ENCODE results near the gene RXRA.
"Not testable (repeated sequence)": the region's sequence is repeated elsewhere in the genome, so short reads cannot be mapped to it uniquely, and the experiment has no call there.

RXRA gene

DNA sequence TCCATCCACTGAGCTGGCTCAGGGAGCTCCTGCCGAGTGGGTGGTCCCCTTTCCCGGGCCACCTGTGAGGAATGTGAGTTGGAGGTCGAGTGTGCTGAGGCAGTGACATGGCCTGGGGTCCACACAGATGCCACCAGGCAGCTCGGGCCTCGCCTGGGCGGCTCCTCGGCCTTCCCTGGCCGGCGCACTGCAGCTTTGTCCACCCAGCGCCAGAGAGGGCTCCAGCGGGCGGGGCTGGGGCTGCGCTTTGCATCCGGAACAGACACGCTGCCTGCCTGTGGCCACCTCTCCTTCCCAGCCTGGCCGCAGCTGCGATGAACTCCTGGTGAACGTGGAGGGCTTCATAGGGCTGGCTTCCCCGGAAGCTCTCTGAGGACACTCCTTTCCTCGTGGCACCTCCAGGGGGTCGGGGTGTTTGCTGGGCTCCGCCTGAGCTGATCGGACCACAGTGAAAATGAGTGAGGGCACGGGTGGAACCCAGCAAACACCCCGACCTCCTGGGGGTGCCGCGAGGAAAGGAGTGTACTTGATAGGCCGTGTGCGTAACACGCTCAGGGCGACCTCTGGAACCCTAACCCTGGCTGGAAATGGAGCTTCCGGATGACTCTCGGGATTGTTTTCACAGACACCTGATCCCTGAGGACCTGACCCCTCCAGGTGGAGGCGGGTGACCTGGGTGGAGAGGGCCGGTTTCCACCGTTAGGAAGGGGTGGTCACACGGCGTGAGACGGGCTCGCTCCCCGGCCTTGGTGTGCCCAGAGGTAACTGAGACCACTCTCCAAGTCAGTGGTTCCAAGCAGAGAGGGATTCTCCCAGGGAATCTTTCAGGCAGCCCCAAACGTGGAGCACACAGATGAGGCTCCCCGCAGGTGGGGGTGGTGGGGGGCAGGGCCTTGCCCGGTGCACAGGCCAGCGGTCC lies 31.8 kb upstream of the RXRA start:
- no peak for FAIRE-seq

DNA sequence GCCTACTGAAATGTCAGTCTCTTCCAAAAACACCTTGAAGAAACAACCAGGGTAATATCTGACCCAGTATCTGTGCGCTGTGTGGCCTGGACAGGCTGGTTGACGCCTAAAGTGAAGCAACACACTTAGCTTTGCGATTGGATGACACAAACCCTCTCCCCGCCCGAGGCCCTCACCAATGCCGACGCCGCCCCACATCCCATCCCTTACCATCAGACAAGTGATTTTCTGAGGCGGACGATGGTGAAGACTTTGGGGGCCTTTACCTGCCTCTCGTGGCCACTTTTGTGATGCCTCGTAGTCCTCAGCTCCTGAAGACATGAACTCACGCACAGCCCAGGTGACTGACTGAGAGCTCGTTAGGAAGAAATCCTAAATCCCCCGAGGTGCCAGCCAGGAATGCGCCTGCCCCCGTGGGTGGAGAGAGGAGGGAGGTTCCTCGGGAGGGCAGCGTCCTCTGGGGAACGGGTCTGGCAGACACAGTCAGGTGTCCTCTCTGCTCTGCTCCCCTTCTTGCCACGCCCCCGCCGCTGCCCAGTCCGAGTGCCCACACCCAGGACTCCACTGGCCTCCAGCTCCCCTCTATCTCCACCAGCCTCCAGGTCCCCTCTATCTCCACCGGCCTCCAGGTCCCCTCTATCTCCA lies 31.0 kb upstream of the RXRA start:
- no peak for FAIRE-seq

DNA sequence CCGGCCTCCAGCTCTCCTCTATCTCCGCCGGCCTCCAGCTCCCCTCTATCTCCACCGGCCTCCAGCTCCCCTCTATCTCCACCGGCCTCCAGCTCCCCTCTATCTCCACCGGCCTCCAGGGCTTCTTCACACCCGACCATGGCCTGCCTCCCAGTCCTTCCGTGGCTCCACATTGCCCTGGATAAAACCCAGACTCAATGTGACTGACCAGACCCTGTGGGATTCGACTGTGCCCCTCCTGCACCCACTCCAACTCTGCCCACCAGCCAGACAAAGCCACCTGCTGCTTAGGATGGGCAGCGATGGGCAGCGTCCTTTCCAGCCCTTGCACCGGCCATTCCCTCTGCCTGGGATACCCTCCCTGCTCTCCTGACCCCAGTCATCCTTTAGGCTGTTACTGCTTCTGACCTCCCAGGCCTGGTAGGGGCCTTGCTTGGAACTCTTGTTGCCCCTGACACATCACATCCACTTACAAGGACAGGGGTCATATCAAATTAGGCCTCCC lies 30.5 kb upstream of the RXRA start:
- FAIRE-seq = no peak

DNA sequence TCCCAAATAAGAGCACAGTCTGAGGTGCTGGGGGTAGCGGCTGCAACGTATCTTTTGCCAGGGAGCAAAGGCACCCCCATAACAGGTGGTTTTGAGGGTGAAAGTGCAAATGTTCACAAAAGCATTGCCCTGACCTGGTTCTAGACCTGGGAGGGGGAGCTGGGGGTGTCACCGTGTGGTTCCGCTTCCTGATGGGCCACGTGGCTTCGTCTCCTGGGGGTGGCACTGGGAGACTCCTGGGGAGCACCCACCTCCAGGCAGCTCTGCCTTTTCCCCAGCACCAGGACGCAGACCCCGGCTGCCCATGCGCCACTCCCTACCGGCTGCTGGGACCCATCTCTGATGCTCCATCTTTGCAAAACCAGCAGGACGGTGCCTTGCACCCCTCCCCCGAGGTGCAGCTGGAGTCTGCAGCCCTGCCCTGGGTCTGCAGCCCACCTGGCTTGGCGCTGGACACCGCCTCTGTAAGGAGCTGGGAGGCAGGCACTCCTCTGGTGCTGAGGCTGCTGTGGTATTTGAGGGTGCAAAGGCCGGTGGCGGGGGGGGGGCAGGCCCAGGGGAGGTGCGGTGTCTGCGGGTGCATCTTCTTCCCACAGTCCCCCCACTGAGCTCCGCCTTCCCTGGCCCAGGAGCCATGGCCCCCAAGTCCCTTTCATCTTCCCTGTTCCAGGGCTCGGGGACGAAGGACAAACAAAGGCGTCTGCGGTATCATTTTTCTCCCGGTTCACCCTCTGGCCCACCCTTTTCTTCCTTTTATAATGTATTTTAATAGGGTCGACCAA lies 29.8 kb upstream of the RXRA start:
- no peak for FAIRE-seq

DNA sequence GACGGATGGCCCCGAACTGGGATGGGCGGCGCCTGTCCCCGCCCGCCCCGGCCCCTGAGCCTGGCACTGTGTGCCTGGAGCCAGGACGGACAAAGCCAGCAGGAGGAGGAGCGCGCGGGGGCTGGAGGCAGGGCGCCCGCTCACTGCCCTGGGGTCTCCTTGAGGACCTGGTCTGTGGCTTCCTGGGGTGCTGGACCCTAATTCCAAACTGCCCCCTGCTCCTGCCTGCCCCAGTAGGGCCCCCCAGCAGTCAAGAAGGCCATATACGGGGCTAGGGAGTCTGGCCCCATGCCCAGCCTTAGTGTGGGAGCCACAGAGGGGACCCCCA lies 29.2 kb upstream of the RXRA start:
- no peak for FAIRE-seq

DNA sequence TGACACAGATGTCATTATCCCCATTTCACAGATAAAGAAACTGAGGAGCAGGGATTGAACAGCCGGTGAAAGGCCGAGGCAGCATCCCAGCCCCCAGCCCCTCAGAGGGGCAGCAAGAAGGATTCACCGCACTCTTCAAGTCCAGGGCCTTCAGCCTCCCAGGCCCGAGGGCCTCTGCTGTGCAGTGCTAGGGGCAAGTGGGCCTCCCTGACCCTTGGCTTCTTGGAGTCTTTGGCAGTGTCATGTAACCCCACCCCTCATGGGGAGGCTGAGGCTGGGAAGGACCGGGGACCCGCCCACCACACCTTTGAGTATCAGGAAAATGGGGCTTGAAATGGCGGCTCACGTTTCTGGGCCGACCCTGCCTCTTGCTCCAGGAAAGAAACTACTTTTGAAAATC lies 28.7 kb upstream of the RXRA start:
- no peak for FAIRE-seq

DNA sequence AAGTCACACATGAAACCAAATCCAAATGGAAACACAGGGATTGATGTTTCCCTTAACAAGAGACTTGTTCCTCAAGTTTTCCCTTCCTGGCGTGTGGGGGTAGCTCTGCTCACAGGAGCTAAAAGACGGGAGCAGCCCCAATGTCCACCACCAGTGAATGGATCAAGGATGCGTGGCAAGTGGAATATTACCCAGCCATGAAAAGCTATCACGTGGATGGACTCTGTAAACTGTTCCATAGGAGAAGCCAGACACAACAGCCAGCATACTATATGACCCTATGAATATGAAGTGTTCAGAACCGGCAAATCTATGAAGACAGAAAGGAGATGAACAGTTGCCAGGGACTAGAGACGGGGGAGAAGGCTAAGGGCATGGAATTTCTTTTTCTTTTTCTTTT lies 28.3 kb upstream of the RXRA start:
- FAIRE-seq = no peak

DNA sequence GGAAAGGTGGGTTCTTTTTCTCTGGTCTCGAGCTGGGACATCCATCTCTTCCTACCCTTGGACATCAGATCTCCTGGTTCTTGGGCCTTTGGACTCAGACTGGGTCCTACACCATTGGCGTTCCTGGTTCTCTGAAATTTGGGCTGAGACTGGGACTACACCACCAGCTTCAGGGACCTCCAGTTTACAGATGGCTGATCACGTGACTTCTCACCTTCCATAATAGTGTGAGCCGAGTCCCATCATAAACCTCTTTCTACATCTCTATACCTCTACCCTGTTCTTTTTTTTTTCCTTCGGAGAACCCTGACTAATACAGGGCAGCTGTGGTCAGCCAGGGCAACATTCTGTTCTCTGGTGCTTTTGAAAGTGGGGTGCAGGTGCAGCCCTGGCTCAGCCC lies 27.2 kb upstream of the RXRA start:
- FAIRE-seq = no peak

DNA sequence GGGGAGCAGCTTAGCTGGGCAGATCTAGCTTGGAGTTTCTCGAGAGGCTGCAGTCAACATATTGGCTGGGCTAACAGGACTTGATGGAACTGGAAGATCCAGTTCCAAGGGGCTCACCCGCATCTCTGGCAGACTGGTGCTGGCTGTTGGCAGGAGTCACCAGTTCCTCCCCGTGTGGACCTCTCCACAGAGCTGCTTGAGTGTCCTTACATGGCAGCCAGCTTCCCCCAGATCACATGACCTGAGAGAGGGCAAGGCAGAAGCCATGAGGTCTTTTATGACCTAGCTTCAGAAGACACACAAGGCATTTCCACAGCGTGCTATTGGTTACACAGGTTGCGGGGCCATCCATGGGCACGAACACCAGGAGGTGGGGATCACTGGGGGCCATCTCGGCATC lies 26.4 kb upstream of the RXRA start:
- no peak for FAIRE-seq

DNA sequence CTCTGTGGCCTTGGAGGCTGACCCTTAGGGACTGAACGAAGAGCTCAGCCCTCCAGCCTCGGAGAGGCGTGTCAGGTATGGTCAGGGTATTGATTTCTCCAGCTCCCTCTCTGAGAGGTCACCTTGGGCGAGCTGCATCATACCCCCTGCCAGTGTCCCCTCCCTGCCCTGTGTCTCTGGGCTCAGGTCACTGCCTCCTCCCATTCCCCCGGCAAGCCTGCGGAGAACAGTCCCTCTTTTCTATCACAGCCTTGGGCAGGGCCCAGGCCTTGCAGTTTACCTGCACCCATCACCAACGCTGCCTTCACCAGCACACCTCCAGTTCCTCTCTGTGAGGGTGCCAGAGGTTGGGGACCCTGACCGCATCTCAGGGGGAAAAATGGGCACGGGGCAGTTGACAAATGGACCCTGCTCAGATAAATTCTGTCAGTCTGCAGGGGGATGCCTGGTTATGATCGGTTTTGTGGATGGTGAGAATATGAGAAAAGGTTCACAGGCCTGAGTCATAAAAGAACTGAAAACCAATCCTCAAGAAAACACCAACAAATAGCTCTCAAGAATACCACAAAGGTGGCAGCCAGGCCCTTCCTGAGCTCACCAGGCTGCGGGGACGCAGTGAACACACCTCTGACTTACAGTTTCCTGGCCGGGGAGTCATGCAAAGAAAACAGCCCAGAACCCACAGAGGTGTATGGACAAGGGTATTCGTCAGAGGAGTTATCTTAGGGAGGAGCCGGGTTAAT lies 24.7 kb upstream of the RXRA start:
- FAIRE-seq = no peak

DNA sequence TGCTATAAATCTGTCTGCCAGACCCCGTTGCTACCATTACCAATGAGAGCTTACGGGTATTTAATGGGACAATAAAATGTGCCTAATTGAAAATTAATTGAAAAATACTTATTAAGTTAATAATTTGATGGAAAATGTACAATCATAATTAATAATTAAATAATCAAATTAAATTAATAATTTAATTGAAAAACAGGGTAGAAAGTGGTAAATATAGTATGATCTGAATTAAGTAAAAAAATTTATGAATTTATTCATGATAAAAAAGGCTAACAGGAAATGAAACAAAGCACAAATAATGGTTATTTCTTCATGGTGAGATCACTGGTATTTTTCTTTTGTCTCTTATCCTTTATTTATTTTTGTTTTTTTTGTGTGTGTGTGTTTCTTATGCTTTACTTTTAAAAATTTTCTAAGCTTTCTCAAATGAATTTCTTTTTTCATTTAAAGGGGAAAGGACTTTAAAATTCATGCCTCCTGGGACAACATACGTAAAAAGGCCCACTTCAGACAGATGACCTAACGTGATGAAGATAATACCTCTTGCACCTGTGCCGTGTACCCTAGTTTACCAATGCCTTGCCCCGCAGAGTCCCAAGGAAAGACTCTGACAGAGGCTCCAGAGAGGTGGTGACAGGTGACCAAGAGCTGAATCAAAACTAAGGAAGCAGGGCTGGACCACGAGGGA lies 24.0 kb upstream of the RXRA start:
- peak; percentile 45 for FAIRE-seq

DNA sequence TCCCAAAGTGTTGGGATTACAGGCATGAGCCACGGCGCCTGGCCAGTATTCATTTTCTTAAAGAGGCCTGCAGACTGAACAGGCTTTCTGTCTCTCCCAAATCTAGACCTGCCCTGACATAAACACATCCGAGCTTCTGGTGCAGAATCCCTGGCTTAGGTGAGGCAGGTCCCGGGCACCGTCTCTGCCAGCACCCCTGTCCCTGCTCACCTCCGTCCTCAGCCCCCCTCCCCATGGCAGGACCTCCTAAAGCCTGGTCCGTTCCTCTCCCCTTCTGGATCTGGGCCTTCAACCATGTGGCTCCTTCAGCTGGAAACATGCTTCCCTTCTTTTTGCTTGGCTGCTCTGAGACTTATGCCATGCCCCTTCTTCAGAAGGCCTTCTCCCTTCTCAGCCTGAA lies 22.7 kb upstream of the RXRA start:
- FAIRE-seq = no peak

DNA sequence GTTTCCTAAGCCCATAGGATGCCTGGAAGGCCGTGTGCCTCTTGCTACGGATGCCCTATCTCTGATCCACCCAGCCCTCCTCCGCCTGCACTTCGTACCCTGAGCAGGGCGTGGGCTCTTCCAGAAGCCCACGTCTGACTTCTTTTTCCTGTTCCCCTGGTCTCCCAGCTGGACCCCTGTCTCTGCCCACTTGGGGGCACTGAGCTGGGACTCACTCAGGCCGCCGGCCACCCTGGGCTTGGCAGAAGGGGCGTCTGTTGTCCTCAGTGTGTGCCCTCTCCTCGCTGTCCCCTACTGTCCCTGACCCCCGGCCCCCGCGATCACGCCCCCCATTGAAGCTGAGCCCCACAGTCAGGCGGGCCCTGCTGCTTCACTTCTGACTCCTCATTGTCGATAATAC lies 22.0 kb upstream of the RXRA start:
- FAIRE-seq = no peak

DNA sequence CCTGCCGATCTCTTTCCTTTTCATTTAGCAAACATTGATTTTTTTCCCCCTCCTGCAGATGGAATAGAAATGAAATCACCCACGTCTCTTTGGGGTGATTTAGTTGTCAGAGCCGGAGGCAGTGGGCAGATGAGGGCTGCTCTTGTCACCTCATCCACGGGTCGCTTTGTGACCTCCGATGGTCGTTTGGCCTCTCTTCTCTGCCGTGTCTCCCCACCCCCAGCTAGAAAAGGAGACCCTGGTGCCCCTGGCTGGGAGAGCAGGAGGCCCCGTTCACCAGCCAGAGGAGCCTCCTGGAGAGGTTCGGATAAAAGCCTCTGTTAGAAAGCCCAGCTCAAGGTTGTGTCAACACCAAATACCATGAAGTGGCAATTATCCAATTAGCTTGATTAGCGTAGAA lies 21.6 kb upstream of the RXRA start:
- FAIRE-seq = no peak

DNA sequence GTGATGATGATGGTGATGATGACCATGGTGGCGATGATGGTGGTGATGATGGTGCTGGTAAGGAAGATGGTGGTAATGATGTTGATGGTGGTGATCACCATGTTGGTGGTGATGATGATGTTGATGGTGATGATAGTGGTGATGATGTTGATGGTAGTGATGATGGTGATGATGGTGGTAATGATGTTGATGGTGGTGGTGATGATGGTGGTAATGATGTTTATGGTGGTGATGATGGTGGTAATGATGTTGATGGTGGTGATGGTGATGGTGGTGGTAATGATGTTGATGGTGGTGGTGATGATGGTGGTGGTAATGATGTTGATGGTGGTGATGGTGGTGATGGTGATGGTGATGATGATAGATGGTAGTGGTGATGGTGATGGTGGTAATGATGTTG lies 20.7 kb upstream of the RXRA start:
- no peak for FAIRE-seq

DNA sequence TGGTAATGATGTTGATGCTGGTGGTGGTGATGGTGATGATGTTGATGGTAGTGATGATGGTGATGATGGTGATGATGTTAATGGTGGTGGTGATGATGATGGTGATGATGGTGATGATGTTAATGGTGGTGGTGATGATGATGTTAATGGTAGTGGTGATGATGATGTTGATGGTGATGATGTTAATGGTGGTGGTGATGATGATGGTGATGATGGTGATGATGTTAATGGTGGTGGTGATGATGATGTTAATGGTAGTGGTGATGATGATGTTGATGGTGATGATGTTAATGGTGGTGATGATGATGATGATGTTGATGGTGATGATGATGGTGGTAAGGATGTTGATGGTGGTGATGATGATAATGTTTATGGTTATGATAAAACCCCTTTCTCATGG lies 20.2 kb upstream of the RXRA start:
- FAIRE-seq = not testable (repeated sequence)

DNA sequence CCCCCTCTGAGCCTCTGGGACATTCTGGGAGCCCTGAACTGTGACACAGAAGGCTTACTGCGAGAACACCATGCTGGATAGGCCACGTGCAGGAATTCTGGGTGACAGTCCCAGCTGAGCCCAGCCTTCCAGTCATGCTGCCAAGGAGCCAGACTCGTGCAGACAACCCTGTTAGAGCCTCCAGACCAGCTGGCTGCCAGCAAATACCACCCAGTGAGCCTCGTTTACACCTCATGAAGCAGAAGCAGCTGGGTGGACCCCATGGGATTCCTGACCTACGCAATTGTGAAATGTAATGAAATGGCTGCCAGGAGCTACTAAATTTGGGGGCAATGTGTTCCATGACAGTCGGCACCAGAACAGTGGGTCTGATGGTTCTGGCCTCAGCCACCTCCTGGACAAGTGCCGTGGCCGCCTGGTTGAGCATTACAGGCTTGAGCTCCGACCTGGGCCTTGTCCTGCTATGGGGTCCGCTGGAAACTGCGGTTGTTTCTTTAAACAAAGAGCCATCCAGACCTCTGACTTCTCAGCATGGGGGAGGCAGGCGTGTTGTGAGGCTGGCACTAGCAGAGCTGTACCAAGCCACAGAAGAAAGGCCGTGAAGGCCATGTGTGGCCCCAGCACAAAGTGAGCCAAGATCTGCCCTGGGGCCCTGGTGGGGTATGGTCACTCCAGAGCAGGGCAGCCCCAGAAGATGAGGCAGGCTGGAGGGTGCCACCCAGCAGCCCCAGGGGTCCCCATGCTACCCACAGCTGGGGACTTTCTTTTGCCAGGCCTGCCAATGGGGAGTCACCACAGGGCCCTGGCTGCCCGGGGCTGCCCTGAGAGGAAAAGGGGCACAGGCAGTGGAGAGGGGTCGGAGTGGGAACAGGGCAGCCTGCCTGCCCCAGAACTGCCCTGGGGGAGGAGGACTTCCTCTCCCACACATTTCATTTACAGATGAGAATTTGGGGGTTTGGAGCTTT lies 19.3 kb upstream of the RXRA start:
- FAIRE-seq = no peak

DNA sequence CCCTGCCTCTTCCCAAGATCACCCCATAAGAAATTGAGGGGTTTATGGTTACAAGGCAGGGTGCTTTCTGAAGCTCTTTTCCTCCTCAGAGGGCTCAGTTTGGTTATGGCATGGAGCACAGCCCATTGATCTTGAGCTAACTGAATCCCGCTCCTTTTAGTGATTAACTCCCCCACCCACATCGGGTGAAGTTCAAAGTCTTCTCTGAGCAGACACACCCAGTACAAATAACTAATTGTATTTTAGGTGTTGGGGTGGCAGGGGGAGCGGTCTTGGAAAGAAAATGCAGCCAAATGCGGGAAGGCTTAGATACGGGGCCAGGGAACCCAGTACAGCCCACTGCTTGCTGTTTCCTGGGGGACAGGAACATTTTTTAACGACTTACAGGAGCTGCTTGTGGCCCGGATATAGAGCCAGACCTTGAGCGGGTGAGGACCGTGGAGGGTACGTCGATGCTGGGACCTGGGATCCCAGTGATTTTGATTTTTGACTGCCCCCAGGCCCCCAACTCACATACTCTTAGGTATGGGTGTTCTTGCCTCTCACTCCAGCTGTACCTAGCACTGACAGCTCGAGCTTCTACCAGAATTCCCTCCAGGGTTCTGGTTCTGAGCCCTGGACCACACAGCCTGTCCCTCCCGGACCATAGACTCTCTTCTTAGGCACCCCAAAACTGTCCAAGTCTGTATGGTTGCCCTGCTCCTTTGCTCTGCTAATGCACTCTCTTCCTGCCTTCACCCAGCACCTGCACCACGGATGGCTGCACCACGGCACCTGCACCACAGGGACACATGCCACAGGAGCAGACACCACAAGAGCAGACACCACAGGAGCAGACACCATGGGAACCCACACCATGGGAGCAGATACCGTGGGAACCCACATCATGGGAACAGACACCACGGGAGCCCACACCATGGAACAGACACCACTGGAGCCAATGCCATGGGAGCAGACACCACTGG lies 18.3 kb upstream of the RXRA start:
- FAIRE-seq = no peak

DNA sequence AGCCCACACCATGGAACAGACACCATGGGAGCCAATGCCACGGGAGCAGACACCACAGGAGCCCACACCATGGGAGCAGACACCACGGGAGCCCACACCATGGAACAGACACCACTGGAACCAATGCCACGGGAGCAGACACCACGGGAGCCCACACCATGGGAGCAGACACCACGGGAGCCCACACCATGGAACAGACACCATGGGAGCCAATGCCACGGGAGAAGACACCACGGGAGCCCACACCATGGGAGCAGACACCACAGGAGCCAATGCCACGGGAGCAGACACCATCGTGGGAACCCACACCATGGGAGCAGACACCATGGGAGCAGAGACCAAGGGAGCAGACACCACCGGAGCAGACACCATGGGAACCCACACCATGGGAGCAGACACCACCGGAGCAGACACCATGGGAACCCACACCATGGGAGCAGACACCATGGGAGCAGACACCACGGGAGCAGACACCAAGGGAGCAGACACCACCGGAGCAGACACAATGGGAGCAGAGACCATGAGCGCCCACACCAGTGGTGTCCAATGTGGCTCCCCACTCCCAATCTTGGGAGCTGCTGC lies 17.5 kb upstream of the RXRA start:
- not testable (repeated sequence) for FAIRE-seq
